Lung (tissue), 12 donors: ENCODE data around the gene ZNF784. TPM values are rescaled to one million over a fixed set of nuclear protein-coding genes. Genes with fewer than 3 reads are reported as not detected.

Experiments used
- ATAC-seq: fragments of 200-7000 bp; cut with Tn5 transposase; one replicate; pipeline ENCODE4 v1.9.1; 2020; ENCODE audit warnings: moderate number of reproducible peaks; ENCODE audit not compliant: insufficient read depth, low FRiP score
- DNase-seq, 3 donors: peaks; one replicate each; pipeline ENCODE4 v3.0.0-alpha.2; 2013 to 2017
- H3K27ac ChIP-seq, 2 donors: one replicate each; pipeline ENCODE4 v1.5.1; 2013; ENCODE audit warnings: mild to moderate bottlenecking in 2 of 2, moderate library complexity in 2 of 2, control low read depth in 1 of 2, inconsistent platforms in 1 of 2, low read depth in 1 of 2, low read length in 1 of 2
- H3K27me3 ChIP-seq, 3 donors: one replicate each; pipeline ENCODE4 v1.5.1; 2013; ENCODE audit warnings: low read length in 2 of 3; ENCODE audit not compliant: control insufficient read depth in 3 of 3, insufficient read depth in 3 of 3
- H3K36me3 ChIP-seq, 4 donors: one replicate each; pipeline ENCODE4 v1.5.1; 2013; ENCODE audit warnings: low read length in 4 of 4, mild to moderate bottlenecking in 1 of 4, moderate library complexity in 1 of 4; ENCODE audit not compliant: control insufficient read depth in 4 of 4, insufficient read depth in 4 of 4
- H3K4me1 ChIP-seq, 5 donors: one replicate each; pipeline ENCODE4 v1.5.1; 2013; ENCODE audit warnings: low read length in 5 of 5, mild to moderate bottlenecking in 2 of 5, moderate library complexity in 1 of 5; ENCODE audit not compliant: control insufficient read depth in 5 of 5, insufficient read depth in 5 of 5
- H3K4me3 ChIP-seq: one replicate; pipeline ENCODE4 v1.5.1; 2013; ENCODE audit warnings: mild to moderate bottlenecking, control low read depth, moderate library complexity
- H3K9ac ChIP-seq, 2 donors: one replicate each; pipeline ENCODE4 v1.5.1; 2013; ENCODE audit warnings: low read length in 2 of 2, control low read depth in 1 of 2; ENCODE audit not compliant: insufficient read depth in 1 of 2
- H3K9me3 ChIP-seq, 4 donors: one replicate each; pipeline ENCODE4 v1.5.1; 2013; ENCODE audit warnings: low read length in 3 of 4, mild to moderate bottlenecking in 1 of 4, moderate library complexity in 1 of 4; ENCODE audit not compliant: control insufficient read depth in 4 of 4, insufficient read depth in 3 of 4
- WGBS, 2 donors: extraction: QIAGEN DNeasy Blood & Tissue Kit; methylation state at CpG; one replicate each; pipeline ENCODE4 v1.1.7; 2013; 5-methylcytosine and 5-hydroxymethylcytosine counted together
- polyA plus RNA-seq, 2 donors: library from polyadenylated mRNA; stranded (reverse); fragments of 200-250 nt; gene quantifications; one replicate each; pipeline ENCODE4 v1.2.1, GENCODE V29; 2013
- total RNA-seq, 2 donors: library from RNA; depleted of rRNA in 1 of 2; stranded (reverse); fragments of >200 nt in 1 of 2; gene quantifications; one replicate each; pipeline ENCODE4 v1.2.1, GENCODE V29; 2014 to 2021
- TF ChIP-seq, protein P1 (sequence below): IDR thresholded peaks from 2 replicates; pipeline ENCODE4 v1.5.1; 2012; ENCODE audit warnings: mild to moderate bottlenecking; ENCODE audit errors: control extremely low read depth, extremely low read depth
- donor health status: control.
- donor health status: control.
- donor health status: Bipolar disorder and iron deficiency.
- donor health status: healthy.
- donor health status: DM: yes; HTN: yes; CAD: no.

ZNF784 gene
- total and polyA plus RNA-seq, 4 donors, result 6.3 to 9.4 (median 6.9) TPM

DNA sequence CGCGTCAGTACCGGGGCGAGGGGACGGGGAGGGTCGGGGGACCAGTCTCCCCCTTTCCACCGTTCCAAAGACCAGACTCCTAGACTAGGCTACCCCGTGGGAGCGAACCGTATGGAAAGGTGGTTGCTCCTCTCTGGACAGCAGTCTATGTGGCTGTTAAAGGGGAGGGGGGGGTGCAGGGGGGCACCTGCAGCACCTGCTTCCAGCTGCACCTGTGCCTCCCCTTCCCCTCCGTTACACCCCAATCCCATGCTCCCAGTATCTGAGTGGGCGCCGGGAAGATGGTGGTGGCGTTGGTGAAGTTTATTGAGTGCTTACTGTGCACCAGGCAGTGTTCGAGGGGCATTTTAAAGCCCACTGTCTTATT is 23.7 kb downstream of the ZNF784 start:
- Histone ChIP-seq H3K9ac (no peak overlapping the region), H3K9me3 (no peaks in the 10 kb centered on the region), H3K27ac (peak overlapping the region; percentile 88 to 90), H3K4me1 (peaks cover 0 to 13% (median 0%) of the 10 kb centered on the region in 5 donors), H3K36me3 (peaks cover 0 to 19% (median 9%) of the 10 kb centered on the region in 4 donors), H3K4me3 (peak overlapping the region; percentile 52), H3K27me3 (no peaks in the 10 kb centered on the region)
- peak in 1 of 3 donors; percentile 11 for DNase-seq
- ATAC-seq, result no peak
- TF ChIP-seq, protein P1, sequence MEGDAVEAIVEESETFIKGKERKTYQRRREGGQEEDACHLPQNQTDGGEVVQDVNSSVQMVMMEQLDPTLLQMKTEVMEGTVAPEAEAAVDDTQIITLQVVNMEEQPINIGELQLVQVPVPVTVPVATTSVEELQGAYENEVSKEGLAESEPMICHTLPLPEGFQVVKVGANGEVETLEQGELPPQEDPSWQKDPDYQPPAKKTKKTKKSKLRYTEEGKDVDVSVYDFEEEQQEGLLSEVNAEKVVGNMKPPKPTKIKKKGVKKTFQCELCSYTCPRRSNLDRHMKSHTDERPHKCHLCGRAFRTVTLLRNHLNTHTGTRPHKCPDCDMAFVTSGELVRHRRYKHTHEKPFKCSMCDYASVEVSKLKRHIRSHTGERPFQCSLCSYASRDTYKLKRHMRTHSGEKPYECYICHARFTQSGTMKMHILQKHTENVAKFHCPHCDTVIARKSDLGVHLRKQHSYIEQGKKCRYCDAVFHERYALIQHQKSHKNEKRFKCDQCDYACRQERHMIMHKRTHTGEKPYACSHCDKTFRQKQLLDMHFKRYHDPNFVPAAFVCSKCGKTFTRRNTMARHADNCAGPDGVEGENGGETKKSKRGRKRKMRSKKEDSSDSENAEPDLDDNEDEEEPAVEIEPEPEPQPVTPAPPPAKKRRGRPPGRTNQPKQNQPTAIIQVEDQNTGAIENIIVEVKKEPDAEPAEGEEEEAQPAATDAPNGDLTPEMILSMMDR, result no peak
- 4 to 5% methylated on average over 8 to 15 of the region's 15 CpGs for WGBS, 2 donors

DNA sequence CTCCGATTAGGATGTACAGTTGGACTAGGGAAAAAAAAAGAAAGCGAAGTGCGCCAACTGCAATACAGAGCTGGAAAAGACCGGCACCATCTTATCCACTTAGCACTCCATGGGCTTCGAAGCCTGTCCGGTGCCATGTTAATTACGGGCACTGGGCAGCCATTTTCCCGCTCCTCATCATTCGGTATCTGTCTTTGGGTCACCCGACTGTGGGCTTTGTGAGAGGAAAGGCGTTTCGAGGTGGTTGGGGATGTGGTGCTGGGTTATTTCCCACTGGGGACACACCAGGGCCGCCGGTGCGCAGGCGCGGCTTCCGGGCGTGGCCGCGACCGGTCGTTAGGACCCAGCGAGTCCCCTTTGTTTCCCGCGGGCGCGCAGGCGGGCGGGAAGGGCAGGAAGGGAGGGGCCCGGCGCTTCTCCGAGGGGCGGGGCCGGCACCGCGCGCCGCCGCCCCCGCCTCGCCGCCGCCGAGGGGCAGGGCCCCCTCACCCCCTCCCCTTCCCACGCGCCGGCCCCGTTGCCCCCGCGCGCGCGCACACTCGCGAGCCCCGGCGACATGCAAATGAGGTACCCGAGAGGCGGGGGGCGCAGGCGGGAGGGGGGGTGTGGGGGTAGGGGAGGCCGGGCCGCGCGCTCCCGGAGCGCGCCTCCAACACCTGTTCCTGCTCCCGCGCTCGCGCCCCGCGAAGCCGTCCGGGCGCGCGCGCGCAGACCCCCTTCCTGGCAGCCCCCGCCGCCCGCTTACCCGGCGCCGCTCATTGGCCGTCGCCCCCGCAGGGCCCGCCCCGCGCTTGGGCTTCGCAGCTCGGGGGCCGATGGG is 24.3 kb downstream of the ZNF784 start, which contains the start of gene ZNF524:
Gene ZNF524, plus strand, starts transcription at position 447 of the 820 bp plus-strand sequence. CDS start 1,825 bp downstream, outside the sequence.
- peaks cover 0 to 13% (median 0%) of the 10 kb centered on the region in 5 donors for H3K4me1 ChIP-seq
- TF ChIP-seq, protein P1, result no peak
- peak within 1 kb of the TSS; percentile 88 to 97 for H3K27ac ChIP-seq
- H3K9me3 ChIP-seq, result no peaks in the 10 kb centered on the region
- 0% methylated on average over 35 to 96 of the region's 97 CpGs for WGBS, 2 donors
- H3K4me3 ChIP-seq, result peak within 1 kb of the TSS; percentile 56
- H3K27me3 ChIP-seq, result no peaks in the 10 kb centered on the region
- H3K9ac ChIP-seq, result peak within 1 kb of the TSS; percentile 44 to 69
- peak; percentile 92 to 98 (median 96) for DNase-seq
- peak; percentile 77 for ATAC-seq
- H3K36me3 ChIP-seq, result peaks cover 3 to 23% (median 15%) of the 10 kb centered on the region in 4 donors

DNA sequence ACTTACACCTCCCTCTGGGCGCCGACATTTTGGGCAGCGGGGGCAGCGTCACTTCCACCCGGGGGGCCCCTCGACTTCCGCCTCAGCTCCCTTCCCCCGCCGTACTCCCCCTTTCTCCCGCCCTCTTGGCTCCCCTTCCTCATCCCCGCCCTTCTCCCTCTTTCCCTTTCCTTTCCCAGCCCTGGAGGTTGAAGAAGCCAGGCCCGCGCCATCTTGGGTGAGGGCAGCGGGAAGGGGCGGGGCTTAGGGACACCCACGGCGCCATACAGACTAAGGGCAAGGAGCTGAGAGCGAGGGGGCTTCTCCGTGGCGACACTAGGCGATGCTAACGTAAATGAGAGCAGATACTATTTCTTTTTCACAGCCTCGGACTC is 24.9 kb downstream of the ZNF784 start, which contains the start of gene FIZ1:
Gene FIZ1, minus strand, starts transcription at position 50 of the 374 bp plus-strand sequence. CDS start 1,652 bp downstream, outside the sequence.
- peaks cover 5 to 23% (median 18%) of the 10 kb centered on the region in 4 donors for H3K36me3 ChIP-seq
- peaks cover 0 to 9% (median 0%) of the 10 kb centered on the region in 5 donors for H3K4me1 ChIP-seq
- ATAC-seq (peak; percentile 87), DNase-seq (peak; percentile 99 to 100 (median 100))
- peak within 1 kb of the TSS; percentile 56 for H3K4me3 ChIP-seq
- H3K9ac ChIP-seq, result peak within 1 kb of the TSS; percentile 44 to 69
- no peaks in the 10 kb centered on the region for H3K27me3 ChIP-seq
- no peaks in the 10 kb centered on the region for H3K9me3 ChIP-seq
- TF ChIP-seq, protein P1, result no peak
- 0 to 1% methylated on average over 23 of the region's 23 CpGs for WGBS, 2 donors
- peak within 1 kb of the TSS; percentile 88 to 97 for H3K27ac ChIP-seq
